Natural killer cell (primary cell): ENCODE results near the gene SELENOP. TPM values are rescaled to one million over a fixed set of nuclear protein-coding genes. Genes with fewer than 3 reads are reported as not detected.

Source experiments
- ATAC-seq, 3 donors: fragments of 150-1000 bp in 2 of 3; fragments of 200-7000 bp in 1 of 3; cut with Tn5 transposase; 1 replicate in 1 of 3; 2 replicates in 2 of 3; pipeline ENCODE4 v1.10.0; 2021; ENCODE audit warnings: mild to moderate bottlenecking in 2 of 3, moderate library complexity in 2 of 3
- DNase-seq, 2 donors: peaks; one replicate each; pipeline versions ENCODE4 v3.0.0 to v3.0.0-alpha.2; 2013 to 2021; ENCODE audit warnings: mixed read lengths in 1 of 2
- H3K27ac ChIP-seq: one replicate; pipeline ENCODE4 v1.5.1; 2013; ENCODE audit warnings: mild to moderate bottlenecking, low read length
- H3K27me3 ChIP-seq: one replicate; pipeline ENCODE4 v1.6.1; 2013; ENCODE audit warnings: low read length; ENCODE audit not compliant: control insufficient read depth, insufficient read depth
- H3K36me3 ChIP-seq: one replicate; pipeline ENCODE4 v1.6.1; 2013; ENCODE audit warnings: low read length; ENCODE audit not compliant: control insufficient read depth, insufficient read depth
- H3K4me1 ChIP-seq: one replicate; pipeline ENCODE4 v1.6.1; 2013; ENCODE audit warnings: low read length; ENCODE audit not compliant: control insufficient read depth, insufficient read depth
- H3K4me3 ChIP-seq: one replicate; pipeline ENCODE4 v1.5.1; 2013; ENCODE audit warnings: low read length
- H3K9me3 ChIP-seq: one replicate; pipeline ENCODE4 v1.6.1; 2013; ENCODE audit warnings: low read length; ENCODE audit not compliant: control insufficient read depth, insufficient read depth
- H3K27ac Mint-ChIP-seq, 2 donors: one replicate each; pipeline ENCODE4 v1.8.0; 2022; ENCODE audit warnings: mild to moderate bottlenecking in 2 of 2, mixed read lengths in 2 of 2, moderate library complexity in 1 of 2
- H3K27me3 Mint-ChIP-seq, 2 donors: one replicate each; pipeline ENCODE4 v1.8.0; 2022; ENCODE audit warnings: low read depth in 2 of 2, mixed read lengths in 2 of 2
- H3K36me3 Mint-ChIP-seq: one replicate; pipeline ENCODE4 v1.8.0; 2022; ENCODE audit warnings: mixed read lengths
- H3K4me1 Mint-ChIP-seq, 2 donors: one replicate each; pipeline ENCODE4 v1.8.0; 2022; ENCODE audit warnings: mixed read lengths in 2 of 2
- H3K4me3 Mint-ChIP-seq: one replicate; pipeline ENCODE4 v1.8.0; 2022; ENCODE audit warnings: mild to moderate bottlenecking, moderate library complexity, mixed read lengths
- H3K9me3 Mint-ChIP-seq, 2 donors: one replicate each; pipeline ENCODE4 v1.8.0; 2022; ENCODE audit warnings: mixed read lengths in 2 of 2
- CTCF ChIP-seq: fragments of 200-600 bp; IDR thresholded peaks from one replicate; pipeline ENCODE4 v1.8.0; 2022; ENCODE audit warnings: antibody characterized with exemption
- WGBS: methylation state at CpG from one replicate; pipeline ENCODE4 v1.1.7; 2013; ENCODE audit warnings: missing lambda C conversion rate; ENCODE audit not compliant: insufficient coverage; 5-methylcytosine and 5-hydroxymethylcytosine counted together
- intact Hi-C: fragments of 100-400 bp; cut with micrococcal nuclease; formaldehyde crosslinking; loops from one replicate; pipeline ENCODE4 v1.14.2; 2022
- total RNA-seq, 4 donors: library from RNA; stranded (reverse); fragments of 120-200 nt in 1 of 4; gene quantifications; one replicate each; pipeline versions ENCODE4 v1.2.3 to v1.2.4, GENCODE V29; 2013 to 2022

Gene SELENOP
- total RNA-seq: 1 to 10 TPM in 2 of 3 donors, under 1 TPM in 1; 0.75 to 1.8 (median 1.1) TPM
- total RNA-seq (2013): 1.3 TPM

- ATAC-seq (no peak), DNase-seq (no peak)
- H3K9me3 ChIP-seq: no peaks in the 10 kb centered on the region
- no peaks in the 10 kb centered on the region for H3K4me1 Mint-ChIP-seq
- WGBS: 43% methylated on average over 7 of the region's 8 CpGs
- H3K4me3 ChIP-seq: no peak within 1 kb of the TSS
- no peaks in the 10 kb centered on the region for H3K27me3 Mint-ChIP-seq
- no peak within 1 kb of the TSS for H3K4me3 Mint-ChIP-seq
- intact Hi-C loops: no loop called here
- H3K27me3 ChIP-seq: no peaks in the 10 kb centered on the region
- H3K27ac Mint-ChIP-seq: no peak within 1 kb of the TSS
- no peaks in the 10 kb centered on the region for H3K4me1 ChIP-seq
- no peak within 1 kb of the TSS for H3K27ac ChIP-seq
- no peaks in the 10 kb centered on the region for H3K9me3 Mint-ChIP-seq
- no peak for TF ChIP-seq CTCF
- H3K36me3 ChIP-seq: no peaks in the 10 kb centered on the region
- no peaks in the 10 kb centered on the region for H3K36me3 Mint-ChIP-seq
Observed at GRCh38 chr5:42811591-42812446, at the start of gene SELENOP. TSS of gene SELENOP (minus strand) at chr5:42811892. CDS start at chr5:42808353, 3,539 bp downstream.

DNA sequence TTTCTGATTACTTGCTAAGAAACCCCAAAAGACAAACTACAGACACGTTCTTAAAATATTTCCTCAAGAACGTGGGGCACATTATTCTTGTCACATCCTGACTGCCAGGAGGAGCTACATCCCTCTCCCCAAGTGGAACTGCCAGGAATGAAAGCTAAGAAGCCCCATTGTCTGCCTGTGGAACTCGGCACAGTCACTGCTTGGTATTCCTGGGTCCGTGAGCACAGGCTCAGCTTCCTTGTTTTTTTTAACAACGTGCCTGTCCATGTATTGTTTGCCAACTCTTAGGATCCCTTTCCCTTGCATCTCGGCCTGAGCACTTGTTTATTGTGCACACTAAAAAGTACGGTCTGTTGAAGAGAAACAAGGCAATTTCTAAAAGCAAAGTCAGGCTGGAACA is 47.0 kb upstream of the SELENOP start:
- Mint-ChIP-seq H3K27ac (no peak overlapping the region), H3K4me3 (no peak overlapping the region), H3K36me3 (no peaks in the 10 kb centered on the region), H3K27me3 (peaks cover 8 to 40% of the 10 kb centered on the region in 2 donors), H3K4me1 (no peaks in the 10 kb centered on the region), H3K9me3 (peaks cover 2 to 3% of the 10 kb centered on the region in 2 donors)
- no peaks in the 10 kb centered on the region for H3K4me1 ChIP-seq
- intact Hi-C loops: no loop called here
- H3K36me3 ChIP-seq: no peaks in the 10 kb centered on the region
- ATAC-seq (no peak), DNase-seq (no peak)
- no peaks in the 10 kb centered on the region for H3K9me3 ChIP-seq
- H3K27me3 ChIP-seq: no peaks in the 10 kb centered on the region
- WGBS: 62% methylated on average over 7 of the region's 7 CpGs
- no peak overlapping the region for H3K4me3 ChIP-seq
- TF ChIP-seq CTCF: no peak
- H3K27ac ChIP-seq: no peak overlapping the region

DNA sequence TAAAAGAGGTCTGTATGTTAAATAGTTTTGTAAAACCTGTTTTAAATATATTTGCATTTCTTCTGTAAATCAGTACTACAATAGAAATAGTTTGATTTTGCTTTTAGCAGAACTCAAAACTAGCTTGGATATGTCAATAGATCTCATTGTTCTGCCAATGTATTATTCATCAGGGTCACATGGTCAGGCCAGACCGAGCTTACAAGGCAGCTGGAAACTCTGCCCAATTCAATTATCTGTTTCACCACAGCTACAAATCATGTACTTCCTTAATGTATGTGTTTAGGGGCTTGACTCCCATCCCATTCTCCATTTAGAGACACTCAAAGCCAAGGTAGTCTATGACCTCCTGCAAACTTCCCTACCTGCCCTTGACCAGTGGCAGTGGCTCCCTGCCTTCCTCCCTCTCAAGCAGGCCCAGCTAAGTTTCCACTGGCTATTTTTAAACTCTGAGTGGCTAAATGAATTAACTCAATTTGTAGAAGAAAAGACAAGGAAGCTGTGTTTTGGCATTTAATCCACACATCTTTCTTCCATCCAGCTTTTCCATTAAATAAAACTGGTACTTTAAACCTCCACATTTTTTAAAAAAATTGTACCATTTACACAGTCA is 46.4 kb upstream of the SELENOP start:
- H3K36me3 Mint-ChIP-seq: no peaks in the 10 kb centered on the region

More for the DNA sequence above, 46.4 kb upstream of the SELENOP start:
- Mint-ChIP-seq H3K27me3 (peaks cover 8 to 40% of the 10 kb centered on the region in 2 donors), H3K4me1 (no peaks in the 10 kb centered on the region), H3K9me3 (peaks cover 2 to 3% of the 10 kb centered on the region in 2 donors), H3K4me3 (no peak overlapping the region), H3K27ac (no peak overlapping the region)
- TF ChIP-seq CTCF: no peak
- Histone ChIP-seq H3K9me3 (no peaks in the 10 kb centered on the region), H3K27ac (no peak overlapping the region), H3K27me3 (no peaks in the 10 kb centered on the region), H3K4me3 (no peak overlapping the region), H3K36me3 (no peaks in the 10 kb centered on the region), H3K4me1 (no peaks in the 10 kb centered on the region)
- intact Hi-C loops: no loop called here
- no peak for DNase-seq
- no peak for ATAC-seq
- 33% methylated on average over 1 of the region's 1 CpG for WGBS
